Measurements from ENCODE around the gene NRP1.

- TF ChIP-seq CTCF (conservative IDR thresholded peaks at IDR 0.05; ENCODE audit: low read depth, low read length) (no peak), EZH2phosphoT487 (IDR thresholded peaks at IDR 0.05; ENCODE audit: borderline replicate concordance, low read length) (no peak)
These were observed 119.3 kb downstream of the NRP1 start for GRCh38 chr10:33215154-33215553.

Data from PC-3 (cell line).